Smooth muscle cell (in vitro differentiated cells): ENCODE data around the gene KIN. TPM values are rescaled to one million over a fixed set of nuclear protein-coding genes. Genes with fewer than 3 reads are reported as not detected.

Experiments
- DNase-seq: peaks from one replicate; lab custom pipeline; 2025; ENCODE audit not compliant: unreplicated experiment; lab: John Stamatoyannopoulos, UW
- H2AFZ ChIP-seq: fragments of 200-600 bp; sonication (generic); 2 replicates; pipeline ENCODE4 v1.6.0; 2016; ENCODE audit warnings: antibody characterized with exemption, low read depth, mild to moderate bottlenecking
- H3F3A ChIP-seq: fragments of 200-600 bp; sonication (generic); 2 replicates; pipeline ENCODE4 v1.6.0; 2017; ENCODE audit warnings: antibody characterized with exemption, low read depth
- H3K27ac ChIP-seq: fragments of 200-600 bp; sonication (generic); 2 replicates; pipeline ENCODE4 v1.5.1; 2016; ENCODE audit warnings: low read depth, mild to moderate bottlenecking
- H3K27me3 ChIP-seq: fragments of 200-600 bp; sonication (generic); 2 replicates; pipeline ENCODE4 v1.6.1; 2016; ENCODE audit warnings: low read depth, mild to moderate bottlenecking
- H3K36me3 ChIP-seq: fragments of 200-600 bp; sonication (generic); 2 replicates; pipeline ENCODE4 v1.5.1; 2016; ENCODE audit warnings: low read depth
- H3K4me1 ChIP-seq: fragments of 200-600 bp; sonication (generic); 2 replicates; pipeline ENCODE4 v1.5.1; 2016; ENCODE audit warnings: low read depth
- H3K4me2 ChIP-seq: fragments of 200-600 bp; sonication (generic); 2 replicates; pipeline ENCODE4 v1.6.0; 2016; ENCODE audit warnings: mild to moderate bottlenecking
- H3K4me3 ChIP-seq: fragments of 200-600 bp; sonication (generic); 2 replicates; pipeline ENCODE4 v1.5.1; 2016; ENCODE audit warnings: mild to moderate bottlenecking
- H3K79me2 ChIP-seq: fragments of 200-600 bp; sonication (generic); 2 replicates; pipeline ENCODE4 v1.6.0; 2016; ENCODE audit warnings: low read depth, mild to moderate bottlenecking
- H3K9ac ChIP-seq: fragments of 200-600 bp; sonication (generic); 2 replicates; pipeline ENCODE4 v1.6.0; 2016; ENCODE audit warnings: low read depth
- H3K9me3 ChIP-seq: fragments of 200-600 bp; sonication (generic); replicated peaks from 2 replicates; pipeline ENCODE4 v1.5.1; 2016; ENCODE audit warnings: low read depth
- H4K20me1 ChIP-seq: fragments of 200-600 bp; sonication (generic); 2 replicates; pipeline ENCODE4 v1.6.0; 2016; ENCODE audit warnings: low read depth
- WGBS: methylation state at CpG from one replicate; pipeline ENCODE4 v1.1.7; 2016; ENCODE audit warnings: low lambda C conversion rate; 5-methylcytosine and 5-hydroxymethylcytosine counted together
- polyA plus RNA-seq: library from polyadenylated mRNA; unstranded; fragments of >200 nt; fragmentation: Nextera tagmentation; extraction: Ambion mirVana; gene quantifications from 2 replicates; pipeline ENCODE4 v1.2.1, GENCODE V29; 2016
- total RNA-seq: library from RNA; depleted of rRNA; stranded (reverse); fragments of >200 nt; gene quantifications from 2 replicates; pipeline ENCODE4 v1.2.3, GENCODE V29; 2014
- TF ChIP-seq, protein P1 (sequence below): fragments of 200-600 bp; sonication (generic); IDR thresholded peaks from 2 replicates; pipeline ENCODE4 v1.5.1; 2017; ENCODE audit warnings: borderline replicate concordance, mild to moderate bottlenecking, antibody characterized with exemption; ENCODE audit not compliant: insufficient read depth, poor library complexity, severe bottlenecking

The KIN gene
- total and polyA plus RNA-seq, 2 experiments from 2014 or later: 11.5 to 27.9 TPM

DNA sequence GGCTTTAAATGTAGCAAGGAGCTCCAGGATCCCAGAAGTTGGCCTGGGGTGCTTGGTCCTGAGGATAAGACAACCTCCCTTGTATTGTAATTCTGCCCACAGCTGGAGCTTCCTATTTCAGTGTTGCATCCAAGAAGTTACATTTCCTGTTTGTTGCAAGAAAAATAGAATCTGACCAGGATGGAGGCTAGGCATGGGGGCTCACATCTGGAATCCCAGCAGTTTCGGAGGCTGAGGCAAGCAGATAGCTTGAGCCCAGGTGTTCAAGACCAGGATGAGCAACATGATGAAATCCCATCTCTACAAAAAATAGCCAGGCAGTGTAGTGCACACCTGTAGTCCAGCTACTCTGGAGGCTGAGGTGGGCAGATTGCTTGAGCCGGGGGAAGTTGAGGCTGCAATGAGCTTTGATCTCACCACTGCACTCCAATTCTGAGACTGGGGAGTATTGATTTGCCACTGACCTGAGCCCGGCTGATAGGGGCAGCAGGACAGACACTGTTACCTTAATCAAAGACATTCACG is 85.4 kb downstream of the KIN start:
- Histone ChIP-seq H3K79me2 (no peaks in the 10 kb centered on the region), H3K9ac (no peak overlapping the region), H3F3A (no peaks in the 10 kb centered on the region), H2AFZ (no peak overlapping the region), H4K20me1 (no peaks in the 10 kb centered on the region), H3K4me2 (no peak overlapping the region), H3K4me1 (no peaks in the 10 kb centered on the region), H3K9me3 (no peaks in the 10 kb centered on the region), H3K27me3 (peaks cover 66% of the 10 kb centered on the region), H3K27ac (no peak overlapping the region), H3K36me3 (no peaks in the 10 kb centered on the region), H3K4me3 (no peak overlapping the region)
- DNase-seq: no peak
- TF ChIP-seq, protein P1, sequence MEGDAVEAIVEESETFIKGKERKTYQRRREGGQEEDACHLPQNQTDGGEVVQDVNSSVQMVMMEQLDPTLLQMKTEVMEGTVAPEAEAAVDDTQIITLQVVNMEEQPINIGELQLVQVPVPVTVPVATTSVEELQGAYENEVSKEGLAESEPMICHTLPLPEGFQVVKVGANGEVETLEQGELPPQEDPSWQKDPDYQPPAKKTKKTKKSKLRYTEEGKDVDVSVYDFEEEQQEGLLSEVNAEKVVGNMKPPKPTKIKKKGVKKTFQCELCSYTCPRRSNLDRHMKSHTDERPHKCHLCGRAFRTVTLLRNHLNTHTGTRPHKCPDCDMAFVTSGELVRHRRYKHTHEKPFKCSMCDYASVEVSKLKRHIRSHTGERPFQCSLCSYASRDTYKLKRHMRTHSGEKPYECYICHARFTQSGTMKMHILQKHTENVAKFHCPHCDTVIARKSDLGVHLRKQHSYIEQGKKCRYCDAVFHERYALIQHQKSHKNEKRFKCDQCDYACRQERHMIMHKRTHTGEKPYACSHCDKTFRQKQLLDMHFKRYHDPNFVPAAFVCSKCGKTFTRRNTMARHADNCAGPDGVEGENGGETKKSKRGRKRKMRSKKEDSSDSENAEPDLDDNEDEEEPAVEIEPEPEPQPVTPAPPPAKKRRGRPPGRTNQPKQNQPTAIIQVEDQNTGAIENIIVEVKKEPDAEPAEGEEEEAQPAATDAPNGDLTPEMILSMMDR: no peak
- 93% methylated on average over 4 of the region's 4 CpGs for WGBS

DNA sequence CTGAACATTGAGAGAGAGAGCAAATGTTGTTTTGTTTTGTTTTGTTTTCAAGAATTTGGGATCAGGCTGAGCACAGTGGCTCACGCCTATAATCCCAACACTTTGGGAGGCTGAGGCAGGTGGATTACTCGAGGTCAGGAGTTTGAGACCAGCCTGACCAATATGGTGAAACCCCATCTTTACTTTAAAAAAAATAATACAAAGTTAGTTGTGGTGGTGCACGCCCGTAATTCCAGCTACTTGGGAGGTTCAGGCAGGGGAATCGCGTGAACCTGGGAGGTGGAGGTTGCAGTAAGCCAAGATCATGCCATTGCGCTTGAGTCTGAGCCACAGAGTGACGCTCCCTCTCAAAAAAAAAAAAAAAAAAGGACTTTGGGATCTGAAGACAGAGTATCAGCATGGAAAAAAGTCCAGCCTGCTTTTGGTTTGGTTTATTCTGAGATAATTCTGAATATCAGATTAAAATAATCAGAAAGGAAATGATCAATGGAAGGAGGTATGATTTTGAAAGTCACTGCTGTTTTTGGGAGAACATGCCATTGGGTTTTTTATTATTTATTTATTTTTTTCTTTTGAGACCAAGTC is 86.5 kb downstream of the KIN start:
- peaks cover 55% of the 10 kb centered on the region for H3K27me3 ChIP-seq
- no peak for DNase-seq
- no peak overlapping the region for H3K27ac ChIP-seq
- H3K4me1 ChIP-seq: no peaks in the 10 kb centered on the region
- no peaks in the 10 kb centered on the region for H3K79me2 ChIP-seq
- WGBS: 95% methylated on average over 8 of the region's 8 CpGs
- no peaks in the 10 kb centered on the region for H3F3A ChIP-seq
- no peak overlapping the region for H3K4me3 ChIP-seq
- H4K20me1 ChIP-seq: no peaks in the 10 kb centered on the region
- TF ChIP-seq, protein P1: no peak
- no peak overlapping the region for H3K9ac ChIP-seq
- no peak overlapping the region for H3K4me2 ChIP-seq
- no peaks in the 10 kb centered on the region for H3K36me3 ChIP-seq
- no peaks in the 10 kb centered on the region for H3K9me3 ChIP-seq
- H2AFZ ChIP-seq: no peak overlapping the region

Other genes starting within 250 kb of the KIN start
- 12.6 and 14.9 TPM in 2 replicates for gene ITIH5, start 121.0 kb downstream of the KIN start, total RNA-seq
- 9.1 and 9.6 TPM in 2 replicates for gene ITIH5, start 121.0 kb downstream of the KIN start, polyA plus RNA-seq
- 0.13 TPM in 1 of 2 replicates, not detected in the other for gene ITIH2, start 84.7 kb downstream of the KIN start, total RNA-seq
- gene ITIH2, start 84.7 kb downstream of the KIN start, polyA plus RNA-seq: 0.09 TPM in 1 of 2 replicates, not detected in the other
- 352 and 395 TPM in 2 replicates for gene ATP5F1C, start 184 bp upstream of the KIN start, total RNA-seq
- gene ATP5F1C, start 184 bp upstream of the KIN start, polyA plus RNA-seq: 204 and 206 TPM in 2 replicates
- gene TAF3, start 30.5 kb upstream of the KIN start, total RNA-seq: 3.0 and 3.7 TPM in 2 replicates
- gene TAF3, start 30.5 kb upstream of the KIN start, polyA plus RNA-seq: 7.0 and 7.3 TPM in 2 replicates